ENCODE measurements around the gene TSEN54. TPM values are rescaled to one million over a fixed set of nuclear protein-coding genes. Genes with fewer than 3 reads are reported as not detected.

Gene TSEN54
- total RNA-seq, 1 donor from 2014 or later = 25.3 TPM

GRCh38 chr17:75507733-75508719, 8.3 kb upstream of the TSEN54 start:
- TF ChIP-seq, protein P1, sequence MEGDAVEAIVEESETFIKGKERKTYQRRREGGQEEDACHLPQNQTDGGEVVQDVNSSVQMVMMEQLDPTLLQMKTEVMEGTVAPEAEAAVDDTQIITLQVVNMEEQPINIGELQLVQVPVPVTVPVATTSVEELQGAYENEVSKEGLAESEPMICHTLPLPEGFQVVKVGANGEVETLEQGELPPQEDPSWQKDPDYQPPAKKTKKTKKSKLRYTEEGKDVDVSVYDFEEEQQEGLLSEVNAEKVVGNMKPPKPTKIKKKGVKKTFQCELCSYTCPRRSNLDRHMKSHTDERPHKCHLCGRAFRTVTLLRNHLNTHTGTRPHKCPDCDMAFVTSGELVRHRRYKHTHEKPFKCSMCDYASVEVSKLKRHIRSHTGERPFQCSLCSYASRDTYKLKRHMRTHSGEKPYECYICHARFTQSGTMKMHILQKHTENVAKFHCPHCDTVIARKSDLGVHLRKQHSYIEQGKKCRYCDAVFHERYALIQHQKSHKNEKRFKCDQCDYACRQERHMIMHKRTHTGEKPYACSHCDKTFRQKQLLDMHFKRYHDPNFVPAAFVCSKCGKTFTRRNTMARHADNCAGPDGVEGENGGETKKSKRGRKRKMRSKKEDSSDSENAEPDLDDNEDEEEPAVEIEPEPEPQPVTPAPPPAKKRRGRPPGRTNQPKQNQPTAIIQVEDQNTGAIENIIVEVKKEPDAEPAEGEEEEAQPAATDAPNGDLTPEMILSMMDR (IDR thresholded peaks at IDR 0.05; ENCODE audit: insufficient read depth, low read length, severe bottlenecking) = no peak
- Histone ChIP-seq H3K27me3 (ENCODE audit: control insufficient read depth, insufficient read depth, low read length) (no peaks in the 10 kb centered on the region), H3K4me3 (ENCODE audit: low read depth, low read length) (no peak overlapping the region), H3K36me3 (ENCODE audit: control insufficient read depth, insufficient read depth, low read length) (peaks cover 13% of the 10 kb centered on the region)
- DNase-seq (ENCODE audit: low read depth) (no peak), FAIRE-seq (no peak)

- no peaks in the 10 kb centered on the region for H3K27me3 ChIP-seq (ENCODE audit: control insufficient read depth, insufficient read depth, low read length)
- FAIRE-seq (no peak), DNase-seq (ENCODE audit: low read depth) (no peak)
- TF ChIP-seq, protein P1 (IDR thresholded peaks at IDR 0.05; ENCODE audit: insufficient read depth, low read length, severe bottlenecking) = no peak
- no peak overlapping the region for H3K4me3 ChIP-seq (ENCODE audit: low read depth, low read length)
- H3K36me3 ChIP-seq (ENCODE audit: control insufficient read depth, insufficient read depth, low read length) = peaks cover 13% of the 10 kb centered on the region
Observed at GRCh38 chr17:75508931-75509361, 7.4 kb upstream of the TSEN54 start.

GRCh38 chr17:75509528-75510258, 6.6 kb upstream of the TSEN54 start:
- TF ChIP-seq, protein P1 (IDR thresholded peaks at IDR 0.05; ENCODE audit: insufficient read depth, low read length, severe bottlenecking) = no peak
- peaks cover 13% of the 10 kb centered on the region for H3K36me3 ChIP-seq (ENCODE audit: control insufficient read depth, insufficient read depth, low read length)
- no peak for DNase-seq (ENCODE audit: low read depth)
- no peaks in the 10 kb centered on the region for H3K27me3 ChIP-seq (ENCODE audit: control insufficient read depth, insufficient read depth, low read length)
- H3K4me3 ChIP-seq (ENCODE audit: low read depth, low read length) = no peak overlapping the region
- FAIRE-seq = no peak

DNA sequence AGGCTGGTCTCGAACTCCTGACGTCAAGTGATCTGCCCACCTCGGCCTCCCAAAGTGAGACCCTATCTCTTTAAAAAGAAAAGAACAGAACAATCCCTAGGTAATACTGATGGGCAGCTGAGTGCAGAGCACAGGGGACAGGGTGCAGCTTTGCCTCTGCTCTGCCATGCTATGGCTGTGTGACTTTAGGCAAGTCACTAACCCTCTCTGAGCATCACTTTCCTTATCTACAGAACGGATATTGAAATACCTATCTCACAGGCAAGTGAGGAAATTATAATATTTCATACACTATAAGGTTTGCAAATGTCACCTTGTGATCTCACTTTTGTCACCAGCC, 5.1 kb upstream of the TSEN54 start:
- no peak for DNase-seq (ENCODE audit: low read depth)
- Histone ChIP-seq H3K4me3 (ENCODE audit: low read depth, low read length) (no peak overlapping the region), H3K36me3 (ENCODE audit: control insufficient read depth, insufficient read depth, low read length) (peaks cover 8% of the 10 kb centered on the region), H3K27me3 (ENCODE audit: control insufficient read depth, insufficient read depth, low read length) (no peaks in the 10 kb centered on the region)
- FAIRE-seq = no peak
- TF ChIP-seq, protein P1 (IDR thresholded peaks at IDR 0.05; ENCODE audit: insufficient read depth, low read length, severe bottlenecking) = no peak

- H3K4me3 ChIP-seq (ENCODE audit: low read depth, low read length) = no peak overlapping the region
- H3K27me3 ChIP-seq (ENCODE audit: control insufficient read depth, insufficient read depth, low read length) = no peaks in the 10 kb centered on the region
- H3K36me3 ChIP-seq (ENCODE audit: control insufficient read depth, insufficient read depth, low read length) = peaks cover 4% of the 10 kb centered on the region
- TF ChIP-seq, protein P1 (IDR thresholded peaks at IDR 0.05; ENCODE audit: insufficient read depth, low read length, severe bottlenecking) = no peak
- DNase-seq (ENCODE audit: low read depth) = no peak
- peak; percentile 86 for FAIRE-seq
Observed at GRCh38 chr17:75511610-75512575, 4.4 kb upstream of the TSEN54 start.
